IMR-90 (cell line): ENCODE results near the gene RPL36A. TPM values are rescaled to one million over a fixed set of nuclear protein-coding genes. Genes with fewer than 3 reads are reported as not detected.

Experiments
- ATAC-seq: fragments of 200-7000 bp; cut with Tn5 transposase; 2 replicates; pipeline ENCODE4 v1.9.1; 2020; ENCODE audit warnings: low read depth, mild to moderate bottlenecking, moderate library complexity
- BruUV-seq: library from RNA; stranded (reverse); fragments of 400-500 nt; replicated peaks from 2 replicates; lab custom pipeline; 2021; lab: Mats Ljungman, UMichigan
- CTCF ChIA-PET: fragments of 300-600 bp; formaldehyde crosslinking; extraction: SDS; loops from one replicate; lab custom pipeline; 2021; ENCODE audit warnings: antibody characterized with exemption; lab: Yijun Ruan, JAX
- POLR2A ChIA-PET: fragments of 300-600 bp; sonication (Branson Sonifier 250); formaldehyde crosslinking; loops from one replicate; lab custom pipeline; 2022; ENCODE audit warnings: antibody characterized with exemption; ENCODE audit not compliant: unreplicated experiment; lab: Charles Lee
- DNase-seq: peaks from one replicate; pipeline ENCODE4 v3.0.0; 2013
- H2AFZ ChIP-seq: replicated peaks from 2 replicates; pipeline ENCODE3; 2013; ENCODE audit warnings: low read length, mild to moderate bottlenecking; ENCODE audit not compliant: poor library complexity
- H2AK5ac ChIP-seq: 2 replicates; pipeline ENCODE4 v1.6.1; 2013; ENCODE audit warnings: low read depth, low read length, inconsistent platforms
- H2AK9ac ChIP-seq: replicated peaks from 2 replicates; pipeline ENCODE3; 2013; ENCODE audit warnings: mild to moderate bottlenecking, low read depth, low read length, moderate library complexity; ENCODE audit not compliant: poor library complexity
- H2BK120ac ChIP-seq: 2 replicates; pipeline ENCODE4 v1.6.1; 2013; ENCODE audit warnings: low read depth, low read length, inconsistent platforms
- H2BK15ac ChIP-seq: 3 replicates; pipeline ENCODE4 v1.6.1; 2013; ENCODE audit warnings: low read depth, low read length, inconsistent platforms
- H2BK20ac ChIP-seq: 2 replicates; pipeline ENCODE4 v1.6.1; 2013; ENCODE audit warnings: low read depth, mild to moderate bottlenecking, inconsistent platforms, low read length, moderate library complexity
- H2BK5ac ChIP-seq: 2 replicates; pipeline ENCODE4 v1.6.1; 2013; ENCODE audit warnings: mild to moderate bottlenecking, low read depth, low read length, inconsistent platforms; ENCODE audit not compliant: poor library complexity, severe bottlenecking
- H3K14ac ChIP-seq: replicated peaks from 2 replicates; pipeline ENCODE4 v1.6.1; 2013; ENCODE audit warnings: low read depth, low read length, inconsistent platforms
- H3K18ac ChIP-seq: 2 replicates; pipeline ENCODE4 v1.6.1; 2013; ENCODE audit warnings: low read depth, low read length, control low read depth
- H3K23ac ChIP-seq: 2 replicates; pipeline ENCODE4 v1.6.1; 2013; ENCODE audit warnings: low read depth, low read length, inconsistent platforms
- H3K27ac ChIP-seq: 2 replicates; pipeline ENCODE4 v1.5.1; 2013; ENCODE audit warnings: mild to moderate bottlenecking, control low read depth, low read length; ENCODE audit not compliant: insufficient read depth
- H3K27me3 ChIP-seq: 2 replicates; pipeline ENCODE4 v1.6.1; 2013; ENCODE audit warnings: low read length; ENCODE audit not compliant: control insufficient read depth, insufficient read depth
- H3K36me3 ChIP-seq: 2 replicates; pipeline ENCODE4 v1.6.1; 2013; ENCODE audit warnings: low read length, mixed read lengths; ENCODE audit not compliant: control insufficient read depth, insufficient read depth
- H3K4ac ChIP-seq: 2 replicates; pipeline ENCODE4 v1.6.1; 2013; ENCODE audit warnings: low read depth, low read length, inconsistent platforms
- H3K4me1 ChIP-seq: 2 replicates; pipeline ENCODE4 v1.6.1; 2013; ENCODE audit warnings: low read length, mixed read lengths; ENCODE audit not compliant: control insufficient read depth, insufficient read depth
- H3K4me2 ChIP-seq: 2 replicates; pipeline ENCODE4 v1.6.1; 2013; ENCODE audit warnings: low read depth, mild to moderate bottlenecking, control low read depth, low read length, moderate library complexity
- H3K4me3 ChIP-seq: 2 replicates; pipeline ENCODE4 v1.5.1; 2013; ENCODE audit warnings: low read depth, mild to moderate bottlenecking, control low read depth, low read length, moderate library complexity; ENCODE audit not compliant: insufficient read depth
- H3K56ac ChIP-seq: 2 replicates; pipeline ENCODE4 v1.6.1; 2013; ENCODE audit warnings: low read length, inconsistent platforms; ENCODE audit not compliant: insufficient read depth; ENCODE audit errors: extremely low read depth
- H3K79me1 ChIP-seq, 2 experiments: 2 replicates each; pipeline ENCODE4 v1.6.1; 2013; ENCODE audit warnings: low read length in 2 of 2, inconsistent platforms in 1 of 2, low read depth in 1 of 2
- H3K9ac ChIP-seq: 2 replicates; pipeline ENCODE4 v1.6.1; 2013; ENCODE audit warnings: low read depth, low read length, control low read depth
- H3K9me1 ChIP-seq: 2 replicates; pipeline ENCODE4 v1.6.1; 2013; ENCODE audit warnings: low read length, inconsistent platforms; ENCODE audit not compliant: insufficient read depth
- H3K9me3 ChIP-seq: 2 replicates; pipeline ENCODE4 v1.6.1; 2013; ENCODE audit warnings: low read length; ENCODE audit not compliant: control insufficient read depth, insufficient read depth
- H4K20me1 ChIP-seq: 2 replicates; pipeline ENCODE4 v1.6.1; 2013; ENCODE audit warnings: low read length, inconsistent platforms; ENCODE audit not compliant: insufficient read depth
- H4K5ac ChIP-seq: 2 replicates; pipeline ENCODE4 v1.6.1; 2013; ENCODE audit warnings: mild to moderate bottlenecking, low read depth, low read length, control low read depth
- H4K8ac ChIP-seq, 2 experiments: 2 replicates each; pipeline ENCODE4 v1.6.1; 2013; ENCODE audit warnings: low read depth in 2 of 2, low read length in 2 of 2, control low read depth in 1 of 2, inconsistent platforms in 1 of 2
- H4K91ac ChIP-seq: 2 replicates; pipeline ENCODE4 v1.6.1; 2013; ENCODE audit warnings: low read depth, low read length, inconsistent platforms; ENCODE audit not compliant: insufficient read depth
- BHLHE40 ChIP-seq: fragments of 150-350 bp; IDR thresholded peaks from 2 replicates; pipeline ENCODE4 v1.6.1; 2016; ENCODE audit warnings: mild to moderate bottlenecking, low read depth, low read length
- ELK1 ChIP-seq: fragments of 150-350 bp; IDR thresholded peaks from 2 replicates; pipeline ENCODE4 v1.6.1; 2016; ENCODE audit warnings: low read depth, mild to moderate bottlenecking, low read length, moderate library complexity, borderline replicate concordance
- WGBS, 2 experiments: methylation state at CpG; one replicate each; pipeline versions ENCODE4 v1.1.5 to v1.1.7; 2013; ENCODE audit warnings: missing lambda C conversion rate in 2 of 2; ENCODE audit not compliant: insufficient read length in 1 of 2; ENCODE audit errors: extremely low coverage in 2 of 2; 5-methylcytosine and 5-hydroxymethylcytosine counted together
- dilution Hi-C: fragments of 300-500 bp; cut with HindIII; formaldehyde crosslinking; loops from one replicate; pipeline ENCODE4 v1.14.3; 2018; ENCODE audit warnings: low sequenced_read_pairs; ENCODE audit not compliant: unreplicated experiment
- in situ Hi-C: fragments of 300-500 bp; cut with MboI; formaldehyde crosslinking; loops from 3 replicates; pipeline ENCODE4 v1.14.3; 2019; ENCODE audit warnings: low sequenced_read_pairs, inconsistent platforms, mixed read lengths
- intact Hi-C: fragments of 100-400 bp; cut with micrococcal nuclease; formaldehyde crosslinking; loops from 2 replicates; pipeline ENCODE4 v1.10.0; 2022
- polyA plus RNA-seq, 3 experiments: library from polyadenylated mRNA; depleted of rRNA; stranded (reverse); fragments of >200 nt; gene quantifications; 2 replicates each; pipeline ENCODE4 v1.2.3, GENCODE V29; 2012; ENCODE audit warnings: low replicate concordance in 1 of 3
- total RNA-seq: library from RNA; depleted of rRNA; stranded (reverse); fragments of >200 nt; gene quantifications from 2 replicates; pipeline ENCODE4 v1.2.3, GENCODE V29; 2012

The RPL36A gene
- total and polyA plus RNA-seq, 2 of the 4 experiments (the other 2 are of a cell fraction), result 677 to 2,412 TPM

GRCh38 chrX:101386542-101386885, 4.3 kb upstream of the RPL36A start:
- WGBS, 2 experiments, result 53% methylated on average over 2 of the region's 6 CpGs; no CpG with 5 or more reads in 1 of the 2 experiments
- dilution Hi-C loops, result no loop called here

More at GRCh38 chrX:101386542-101386885, 4.3 kb upstream of the RPL36A start:
- H3K36me3 ChIP-seq, result no peaks in the 10 kb centered on the region; the same call in 1 of the 2 replicates
- H2BK120ac ChIP-seq, result no peak overlapping the region
- no peak overlapping the region for H3K18ac ChIP-seq
- ATAC-seq, result no peak
- CTCF ChIA-PET, result no interaction called here
- no peaks in the 10 kb centered on the region for H3K9me3 ChIP-seq
- H3K9me1 ChIP-seq, result peaks cover 4% of the 10 kb centered on the region
- H3K4me1 ChIP-seq, result no peaks in the 10 kb centered on the region
- no peak overlapping the region for H2AFZ ChIP-seq
- intact Hi-C loops, result no loop called here
- no peaks in the 10 kb centered on the region for H4K20me1 ChIP-seq
- H2BK20ac ChIP-seq, result no peak overlapping the region
- no peak overlapping the region for H3K4ac ChIP-seq
- POLR2A ChIA-PET, result no interaction called here
- in situ Hi-C loops, result no loop called here
- no peak for DNase-seq
- no peak overlapping the region for H3K23ac ChIP-seq
- H4K8ac ChIP-seq, result no peak overlapping the region
- no peak overlapping the region for H3K56ac ChIP-seq
- no peak overlapping the region for H3K4me2 ChIP-seq
- no peak overlapping the region for H3K27ac ChIP-seq
- no peak overlapping the region for H2AK5ac ChIP-seq
- H3K27me3 ChIP-seq, result peaks cover 16% of the 10 kb centered on the region; the same call in 1 of the 2 replicates
- no peak overlapping the region for H2BK15ac ChIP-seq
- TF ChIP-seq BHLHE40, result no peak
- no peak for TF ChIP-seq ELK1
- BruUV-seq, result no TSS peak
- H2BK5ac ChIP-seq, result no peak overlapping the region
- H3K79me1 ChIP-seq, result peaks cover 0 to 7% of the 10 kb centered on the region in 2 experiments; a peak in 2 of 4 replicates
- no peak overlapping the region for H4K91ac ChIP-seq
- H3K14ac ChIP-seq, result no peak overlapping the region
- H3K4me3 ChIP-seq, result no peak overlapping the region
- H2AK9ac ChIP-seq, result no peak overlapping the region
- no peak overlapping the region for H3K9ac ChIP-seq
- no peak overlapping the region for H4K5ac ChIP-seq
